ENCODE measurements around the gene NIP7. TPM values are rescaled to one million over a fixed set of nuclear protein-coding genes. Genes with fewer than 3 reads are reported as not detected.
A peak's percentile ranks its signal among the peaks of the same experiment; 100 is the strongest.

NIP7 gene
- total RNA-seq, 1 donor from 2014 or later: 42.4 TPM

- DNase-seq (no peak), ATAC-seq (ENCODE audit: low read depth) (no peak)
- H3K27ac Mint-ChIP-seq: peak overlapping the region; percentile 48
- intact Hi-C loops (cut with micrococcal nuclease): no loop called here
- peaks cover 37% of the 10 kb centered on the region for H3K4me1 Mint-ChIP-seq
- CTCF ChIA-PET: no interaction called here
- TF ChIP-seq CTCF (IDR thresholded peaks at IDR 0.05): no peak
- no peaks in the 10 kb centered on the region for H3K27me3 Mint-ChIP-seq
- peaks cover 60% of the 10 kb centered on the region for H3K36me3 Mint-ChIP-seq (ENCODE audit: low read depth)
- no peak overlapping the region for H3K4me3 Mint-ChIP-seq
- no peaks in the 10 kb centered on the region for H3K9me3 Mint-ChIP-seq
- POLR2A ChIA-PET: no interaction called here
These were observed 33.4 kb downstream of the NIP7 start for GRCh38 chr16:69373019-69373418.

GRCh38 chr16:69376393-69377059 lies 37.0 kb downstream of the NIP7 start:
- H3K36me3 Mint-ChIP-seq (ENCODE audit: low read depth): peaks cover 58% of the 10 kb centered on the region
- TF ChIP-seq CTCF (IDR thresholded peaks at IDR 0.05): no peak
- DNase-seq (no peak), ATAC-seq (ENCODE audit: low read depth) (no peak)
- H3K9me3 Mint-ChIP-seq: no peaks in the 10 kb centered on the region
- POLR2A ChIA-PET: interaction anchor here (1.0 kb wide), 1 partner anchor 53 kb away, joined by 3 read pairs; no protein-coding TSS in a partner anchor
- CTCF ChIA-PET: no interaction called here
- intact Hi-C loops (cut with micrococcal nuclease): loop anchor here (1.0 kb wide), 1 partner anchor 7 kb away; no protein-coding TSS in a partner anchor
- no peak overlapping the region for H3K4me3 Mint-ChIP-seq
- no peak overlapping the region for H3K27ac Mint-ChIP-seq
- H3K27me3 Mint-ChIP-seq: no peaks in the 10 kb centered on the region
- peaks cover 42% of the 10 kb centered on the region for H3K4me1 Mint-ChIP-seq

- no peaks in the 10 kb centered on the region for H3K27me3 Mint-ChIP-seq
- H3K27ac Mint-ChIP-seq: no peak overlapping the region
- no peak overlapping the region for H3K4me3 Mint-ChIP-seq
- no peaks in the 10 kb centered on the region for H3K9me3 Mint-ChIP-seq
- ATAC-seq (ENCODE audit: low read depth) (no peak), DNase-seq (no peak)
- POLR2A ChIA-PET: interaction anchor here (0.5 to 0.7 kb wide), 2 partner anchors 19 to 225 kb away, joined by 4 to 8 read pairs; no protein-coding TSS in a partner anchor
- TF ChIP-seq CTCF (IDR thresholded peaks at IDR 0.05): no peak
- H3K4me1 Mint-ChIP-seq: peaks cover 41% of the 10 kb centered on the region
- CTCF ChIA-PET: no interaction called here
- intact Hi-C loops (cut with micrococcal nuclease): no loop called here
- peaks cover 58% of the 10 kb centered on the region for H3K36me3 Mint-ChIP-seq (ENCODE audit: low read depth)
These were observed 38.5 kb downstream of the NIP7 start for GRCh38 chr16:69378036-69378435.

GRCh38 chr16:69378760-69379159 lies 39.2 kb downstream of the NIP7 start:
- no peaks in the 10 kb centered on the region for H3K9me3 Mint-ChIP-seq
- H3K4me1 Mint-ChIP-seq: peaks cover 40% of the 10 kb centered on the region
- H3K36me3 Mint-ChIP-seq (ENCODE audit: low read depth): peaks cover 61% of the 10 kb centered on the region
- ATAC-seq (ENCODE audit: low read depth) (no peak), DNase-seq (no peak)
- intact Hi-C loops (cut with micrococcal nuclease): no loop called here
- no peaks in the 10 kb centered on the region for H3K27me3 Mint-ChIP-seq
- no peak overlapping the region for H3K27ac Mint-ChIP-seq
- H3K4me3 Mint-ChIP-seq: no peak overlapping the region
- TF ChIP-seq CTCF (IDR thresholded peaks at IDR 0.05): no peak
- ChIA-PET CTCF (no interaction called here), POLR2A (interaction anchor here (0.6 to 0.7 kb wide), 2 partner anchors 224 to 848 kb away, joined by 3 to 8 read pairs; no protein-coding TSS in a partner anchor)

- Mint-ChIP-seq H3K4me1 (peaks cover 55% of the 10 kb centered on the region), H3K9me3 (no peaks in the 10 kb centered on the region)
- POLR2A ChIA-PET: interaction anchor here (0.6 to 1.6 kb wide), 7 partner anchors 10 to 868 kb away, joined by 3 to 8 read pairs (median 4); no protein-coding TSS in a partner anchor
These were observed 41.7 kb downstream of the NIP7 start for GRCh38 chr16:69381231-69381630.

More at GRCh38 chr16:69381231-69381630, 41.7 kb downstream of the NIP7 start:
- no peak for ATAC-seq (ENCODE audit: low read depth)
- H3K27me3 Mint-ChIP-seq: no peaks in the 10 kb centered on the region
- H3K36me3 Mint-ChIP-seq (ENCODE audit: low read depth): peaks cover 61% of the 10 kb centered on the region
- H3K27ac Mint-ChIP-seq: peak overlapping the region; percentile 82
- no peak for DNase-seq
- no peak for TF ChIP-seq CTCF (IDR thresholded peaks at IDR 0.05)
- CTCF ChIA-PET: interaction anchor here (0.7 to 1.2 kb wide), 2 partner anchors 14 to 15 kb away, joined by 3 to 4 read pairs; no protein-coding TSS in a partner anchor
- intact Hi-C loops (cut with micrococcal nuclease): loop anchor here (10.0 kb wide), 1 partner anchor 1576 kb away; the partner anchor contains the start of genes RANBP10 and TSNAXIP1
- no peak overlapping the region for H3K4me3 Mint-ChIP-seq
